CD4-positive, alpha-beta memory T cell (primary cell): Measurements from ENCODE around the gene MID1. TPM values are rescaled to one million over a fixed set of nuclear protein-coding genes. Genes with fewer than 3 reads are reported as not detected.

ENCODE experiments used
- CTCF ChIA-PET: fragments of 350-600 bp; sonication (Branson Sonifier 250); formaldehyde crosslinking; loops from one replicate; lab custom pipeline; 2021; ENCODE audit warnings: inconsistent platforms; ENCODE audit not compliant: partially characterized antibody; lab: Charles Lee
- POLR2A ChIA-PET: fragments of 350-600 bp; sonication (Branson Sonifier 250); formaldehyde crosslinking; loops from one replicate; lab custom pipeline; 2021; ENCODE audit not compliant: partially characterized antibody; lab: Charles Lee
- DNase-seq, 5 donors: peaks; one replicate each; pipeline versions ENCODE4 v3.0.0 to v3.0.0-alpha.2; 2020 to 2022; ENCODE audit warnings: mixed read lengths in 1 of 5
- H3K27ac ChIP-seq: one replicate; pipeline ENCODE4 v1.7.0; 2013; ENCODE audit warnings: low read depth, low read length
- H3K27me3 ChIP-seq: 2 replicates; pipeline ENCODE4 v1.7.0; 2013; ENCODE audit warnings: mild to moderate bottlenecking, low read length, moderate library complexity; ENCODE audit not compliant: insufficient read depth
- H3K36me3 ChIP-seq: 2 replicates; pipeline ENCODE4 v1.7.0; 2013; ENCODE audit warnings: mild to moderate bottlenecking, low read length, moderate library complexity; ENCODE audit not compliant: insufficient read depth
- H3K4me1 ChIP-seq: 2 replicates; pipeline ENCODE4 v1.7.0; 2013; ENCODE audit warnings: mild to moderate bottlenecking, low read length, moderate library complexity; ENCODE audit not compliant: insufficient read depth
- H3K4me3 ChIP-seq, 2 donors: one replicate each; pipeline ENCODE4 v1.7.0; 2013; ENCODE audit warnings: low read length in 2 of 2, mild to moderate bottlenecking in 1 of 2
- H3K9me3 ChIP-seq, 2 donors: one replicate each; pipeline ENCODE4 v1.7.0; 2013; ENCODE audit warnings: low read length in 2 of 2, control low read depth in 1 of 2; ENCODE audit not compliant: control insufficient read depth in 1 of 2
- H3K27ac Mint-ChIP-seq, 7 donors: one replicate each; pipeline ENCODE4 v1.8.0; 2020 to 2021; ENCODE audit warnings: mixed read lengths in 7 of 7, mild to moderate bottlenecking in 6 of 7, inconsistent platforms in 3 of 7, moderate library complexity in 3 of 7
- H3K27me3 Mint-ChIP-seq, 2 donors: one replicate each; pipeline ENCODE4 v1.8.0; 2020 to 2021; ENCODE audit warnings: mixed read lengths in 2 of 2
- H3K36me3 Mint-ChIP-seq, 2 donors: one replicate each; pipeline ENCODE4 v1.8.0; 2020 to 2021; ENCODE audit warnings: mixed read lengths in 2 of 2, inconsistent platforms in 1 of 2, mild to moderate bottlenecking in 1 of 2
- H3K4me1 Mint-ChIP-seq, 4 donors: one replicate each; pipeline ENCODE4 v1.8.0; 2020 to 2021; ENCODE audit warnings: mixed read lengths in 4 of 4, mild to moderate bottlenecking in 1 of 4
- H3K4me3 Mint-ChIP-seq, 8 donors: one replicate each; pipeline ENCODE4 v1.8.0; 2020 to 2021; ENCODE audit warnings: mixed read lengths in 8 of 8, mild to moderate bottlenecking in 7 of 8, moderate library complexity in 6 of 8, inconsistent platforms in 3 of 8
- H3K9me3 Mint-ChIP-seq, 8 donors: one replicate each; pipeline ENCODE4 v1.8.0; 2020 to 2021; ENCODE audit warnings: mixed read lengths in 8 of 8, mild to moderate bottlenecking in 5 of 8, inconsistent platforms in 3 of 8, moderate library complexity in 1 of 8
- intact Hi-C: fragments of 100-400 bp; cut with micrococcal nuclease; formaldehyde crosslinking; loops from one replicate; pipeline ENCODE4 v1.15.1; 2023
- polyA plus RNA-seq, 2 donors: library from polyadenylated mRNA; unstranded; fragments of 300-500 nt; fragmentation: Illumina TruSeq; gene quantifications; one replicate each; pipeline ENCODE4 v1.2.3, GENCODE V29; 2021
- total RNA-seq, 2 experiments: library from RNA; stranded (reverse); gene quantifications; one replicate each; pipeline ENCODE4 v1.2.3, GENCODE V29; 2021

Gene MID1
- total and polyA plus RNA-seq, 4 experiments from 2014 or later = not detected

GRCh38 chrX:10423716-10424115, 196.7 kb downstream of the MID1 start:
- H3K27me3 Mint-ChIP-seq = no peaks in the 10 kb centered on the region
- H3K27ac ChIP-seq = no peak overlapping the region
- no peaks in the 10 kb centered on the region for H3K9me3 ChIP-seq
- H3K4me1 Mint-ChIP-seq = no peaks in the 10 kb centered on the region
- intact Hi-C loops = no loop called here
- no peak overlapping the region for H3K27ac Mint-ChIP-seq
- H3K4me3 Mint-ChIP-seq = no peak overlapping the region
- no peaks in the 10 kb centered on the region for H3K4me1 ChIP-seq
- DNase-seq = no peak
- H3K27me3 ChIP-seq = no peaks in the 10 kb centered on the region
- H3K9me3 Mint-ChIP-seq = peaks cover 0 to 10% (median 0%) of the 10 kb centered on the region in 8 donors
- H3K36me3 Mint-ChIP-seq = no peaks in the 10 kb centered on the region
- no peak overlapping the region for H3K4me3 ChIP-seq
- ChIA-PET CTCF (no interaction called here), POLR2A (no interaction called here)
- H3K36me3 ChIP-seq = no peaks in the 10 kb centered on the region

GRCh38 chrX:10420134-10420533, 200.3 kb downstream of the MID1 start:
- no peaks in the 10 kb centered on the region for H3K36me3 Mint-ChIP-seq
- no peak for DNase-seq
- Histone ChIP-seq H3K9me3 (no peaks in the 10 kb centered on the region), H3K4me3 (no peak overlapping the region), H3K27me3 (no peaks in the 10 kb centered on the region), H3K4me1 (no peaks in the 10 kb centered on the region), H3K36me3 (no peaks in the 10 kb centered on the region), H3K27ac (no peak overlapping the region)
- CTCF ChIA-PET = no interaction called here
- intact Hi-C loops = no loop called here
- no peaks in the 10 kb centered on the region for H3K27me3 Mint-ChIP-seq
- no peak overlapping the region for H3K4me3 Mint-ChIP-seq
- H3K4me1 Mint-ChIP-seq = no peaks in the 10 kb centered on the region
- H3K27ac Mint-ChIP-seq = no peak overlapping the region
- peaks cover 0 to 5% (median 0%) of the 10 kb centered on the region in 8 donors for H3K9me3 Mint-ChIP-seq
- POLR2A ChIA-PET = no interaction called here

GRCh38 chrX:10416424-10416823, 204.0 kb downstream of the MID1 start:
- POLR2A ChIA-PET = no interaction called here
- no peaks in the 10 kb centered on the region for H3K36me3 ChIP-seq
- no peak overlapping the region for H3K4me3 ChIP-seq
- no peaks in the 10 kb centered on the region for H3K27me3 ChIP-seq
- peaks cover 0 to 5% (median 0%) of the 10 kb centered on the region in 8 donors for H3K9me3 Mint-ChIP-seq
- no peaks in the 10 kb centered on the region for H3K9me3 ChIP-seq
- H3K27ac Mint-ChIP-seq = no peak overlapping the region
- no peaks in the 10 kb centered on the region for H3K27me3 Mint-ChIP-seq
- no peaks in the 10 kb centered on the region for H3K4me1 ChIP-seq
- H3K36me3 Mint-ChIP-seq = no peaks in the 10 kb centered on the region
- no peaks in the 10 kb centered on the region for H3K4me1 Mint-ChIP-seq
- intact Hi-C loops = no loop called here
- H3K4me3 Mint-ChIP-seq = no peak overlapping the region
- CTCF ChIA-PET = no interaction called here
- H3K27ac ChIP-seq = no peak overlapping the region
- DNase-seq = no peak

GRCh38 chrX:10415306-10416001, 204.9 kb downstream of the MID1 start:
- H3K9me3 ChIP-seq = no peaks in the 10 kb centered on the region
- intact Hi-C loops = no loop called here
- no peaks in the 10 kb centered on the region for H3K27me3 Mint-ChIP-seq
- no peaks in the 10 kb centered on the region for H3K4me1 ChIP-seq
- CTCF ChIA-PET = no interaction called here
- H3K36me3 ChIP-seq = no peaks in the 10 kb centered on the region
- no peak for DNase-seq
- H3K36me3 Mint-ChIP-seq = no peaks in the 10 kb centered on the region
- no peaks in the 10 kb centered on the region for H3K27me3 ChIP-seq
- no peak overlapping the region for H3K27ac ChIP-seq
- no peaks in the 10 kb centered on the region for H3K4me1 Mint-ChIP-seq
- H3K4me3 Mint-ChIP-seq = no peak overlapping the region
- POLR2A ChIA-PET = no interaction called here
- no peak overlapping the region for H3K4me3 ChIP-seq
- H3K9me3 Mint-ChIP-seq = peaks cover 0 to 5% (median 0%) of the 10 kb centered on the region in 8 donors
- H3K27ac Mint-ChIP-seq = no peak overlapping the region

- Mint-ChIP-seq H3K27ac (no peak overlapping the region), H3K9me3 (peaks cover 0 to 3% (median 0%) of the 10 kb centered on the region in 8 donors), H3K36me3 (no peaks in the 10 kb centered on the region), H3K4me3 (no peak overlapping the region), H3K4me1 (no peaks in the 10 kb centered on the region), H3K27me3 (no peaks in the 10 kb centered on the region)
- Histone ChIP-seq H3K27me3 (no peaks in the 10 kb centered on the region), H3K4me3 (no peak overlapping the region), H3K4me1 (no peaks in the 10 kb centered on the region), H3K27ac (no peak overlapping the region), H3K36me3 (no peaks in the 10 kb centered on the region), H3K9me3 (no peaks in the 10 kb centered on the region)
- intact Hi-C loops = no loop called here
- POLR2A ChIA-PET = no interaction called here
- CTCF ChIA-PET = no interaction called here
- no peak for DNase-seq
Measured at GRCh38 chrX:10414862-10415261, 205.5 kb downstream of the MID1 start.

GRCh38 chrX:10414156-10414824, 206.1 kb downstream of the MID1 start:
- no peak overlapping the region for H3K27ac Mint-ChIP-seq
- H3K36me3 Mint-ChIP-seq = no peaks in the 10 kb centered on the region
- no peak overlapping the region for H3K4me3 Mint-ChIP-seq
- CTCF ChIA-PET = no interaction called here
- Histone ChIP-seq H3K4me3 (no peak overlapping the region), H3K9me3 (no peaks in the 10 kb centered on the region), H3K4me1 (no peaks in the 10 kb centered on the region), H3K27me3 (no peaks in the 10 kb centered on the region), H3K36me3 (no peaks in the 10 kb centered on the region), H3K27ac (no peak overlapping the region)
- intact Hi-C loops = no loop called here
- H3K27me3 Mint-ChIP-seq = no peaks in the 10 kb centered on the region
- H3K4me1 Mint-ChIP-seq = no peaks in the 10 kb centered on the region
- H3K9me3 Mint-ChIP-seq = peaks cover 0 to 3% (median 0%) of the 10 kb centered on the region in 8 donors
- POLR2A ChIA-PET = no interaction called here
- DNase-seq = no peak

- DNase-seq = no peak
- POLR2A ChIA-PET = no interaction called here
- no peaks in the 10 kb centered on the region for H3K36me3 Mint-ChIP-seq
- H3K27me3 Mint-ChIP-seq = no peaks in the 10 kb centered on the region
- no peaks in the 10 kb centered on the region for H3K36me3 ChIP-seq
- H3K27ac ChIP-seq = no peak overlapping the region
- intact Hi-C loops = no loop called here
- no peaks in the 10 kb centered on the region for H3K9me3 ChIP-seq
- no peak overlapping the region for H3K4me3 Mint-ChIP-seq
- peaks cover 0 to 6% (median 3%) of the 10 kb centered on the region in 8 donors for H3K9me3 Mint-ChIP-seq
- H3K4me1 ChIP-seq = no peaks in the 10 kb centered on the region
- no peak overlapping the region for H3K27ac Mint-ChIP-seq
- no peak overlapping the region for H3K4me3 ChIP-seq
- no peaks in the 10 kb centered on the region for H3K4me1 Mint-ChIP-seq
- no peaks in the 10 kb centered on the region for H3K27me3 ChIP-seq
- CTCF ChIA-PET = no interaction called here
Measured at GRCh38 chrX:10404436-10404835, 215.9 kb downstream of the MID1 start.
